Smooth muscle cell (in vitro differentiated cells): ENCODE data around the gene ACTRT1. TPM values are rescaled to one million over a fixed set of nuclear protein-coding genes. Genes with fewer than 3 reads are reported as not detected.

ENCODE experiments used
- DNase-seq: peaks from one replicate; lab custom pipeline; 2025; ENCODE audit not compliant: unreplicated experiment; lab: John Stamatoyannopoulos, UW
- H2AFZ ChIP-seq: fragments of 200-600 bp; sonication (generic); 2 replicates; pipeline ENCODE4 v1.6.0; 2016; ENCODE audit warnings: antibody characterized with exemption, low read depth, mild to moderate bottlenecking
- H3F3A ChIP-seq: fragments of 200-600 bp; sonication (generic); 2 replicates; pipeline ENCODE4 v1.6.0; 2017; ENCODE audit warnings: antibody characterized with exemption, low read depth
- H3K27ac ChIP-seq: fragments of 200-600 bp; sonication (generic); 2 replicates; pipeline ENCODE4 v1.5.1; 2016; ENCODE audit warnings: low read depth, mild to moderate bottlenecking
- H3K27me3 ChIP-seq: fragments of 200-600 bp; sonication (generic); 2 replicates; pipeline ENCODE4 v1.6.1; 2016; ENCODE audit warnings: low read depth, mild to moderate bottlenecking
- H3K36me3 ChIP-seq: fragments of 200-600 bp; sonication (generic); 2 replicates; pipeline ENCODE4 v1.5.1; 2016; ENCODE audit warnings: low read depth
- H3K4me1 ChIP-seq: fragments of 200-600 bp; sonication (generic); 2 replicates; pipeline ENCODE4 v1.5.1; 2016; ENCODE audit warnings: low read depth
- H3K4me2 ChIP-seq: fragments of 200-600 bp; sonication (generic); 2 replicates; pipeline ENCODE4 v1.6.0; 2016; ENCODE audit warnings: mild to moderate bottlenecking
- H3K4me3 ChIP-seq: fragments of 200-600 bp; sonication (generic); 2 replicates; pipeline ENCODE4 v1.5.1; 2016; ENCODE audit warnings: mild to moderate bottlenecking
- H3K79me2 ChIP-seq: fragments of 200-600 bp; sonication (generic); 2 replicates; pipeline ENCODE4 v1.6.0; 2016; ENCODE audit warnings: low read depth, mild to moderate bottlenecking
- H3K9ac ChIP-seq: fragments of 200-600 bp; sonication (generic); 2 replicates; pipeline ENCODE4 v1.6.0; 2016; ENCODE audit warnings: low read depth
- H3K9me3 ChIP-seq: fragments of 200-600 bp; sonication (generic); replicated peaks from 2 replicates; pipeline ENCODE4 v1.5.1; 2016; ENCODE audit warnings: low read depth
- H4K20me1 ChIP-seq: fragments of 200-600 bp; sonication (generic); 2 replicates; pipeline ENCODE4 v1.6.0; 2016; ENCODE audit warnings: low read depth
- WGBS: methylation state at CpG from one replicate; pipeline ENCODE4 v1.1.7; 2016; ENCODE audit warnings: low lambda C conversion rate; 5-methylcytosine and 5-hydroxymethylcytosine counted together
- polyA plus RNA-seq: library from polyadenylated mRNA; unstranded; fragments of >200 nt; fragmentation: Nextera tagmentation; extraction: Ambion mirVana; gene quantifications from 2 replicates; pipeline ENCODE4 v1.2.1, GENCODE V29; 2016
- total RNA-seq: library from RNA; depleted of rRNA; stranded (reverse); fragments of >200 nt; gene quantifications from 2 replicates; pipeline ENCODE4 v1.2.3, GENCODE V29; 2014
- TF ChIP-seq, protein P1 (sequence below): fragments of 200-600 bp; sonication (generic); IDR thresholded peaks from 2 replicates; pipeline ENCODE4 v1.5.1; 2017; ENCODE audit warnings: borderline replicate concordance, mild to moderate bottlenecking, antibody characterized with exemption; ENCODE audit not compliant: insufficient read depth, poor library complexity, severe bottlenecking

Gene ACTRT1
- total and polyA plus RNA-seq, 2 experiments from 2014 or later, result not detected

- Histone ChIP-seq H2AFZ (no peak overlapping the region), H3K9me3 (no peaks in the 10 kb centered on the region), H4K20me1 (no peaks in the 10 kb centered on the region), H3K27me3 (no peaks in the 10 kb centered on the region), H3K36me3 (no peaks in the 10 kb centered on the region), H3K27ac (no peak overlapping the region), H3K9ac (no peak overlapping the region), H3K4me3 (no peak overlapping the region), H3K4me1 (no peaks in the 10 kb centered on the region), H3F3A (no peaks in the 10 kb centered on the region), H3K79me2 (no peaks in the 10 kb centered on the region), H3K4me2 (no peak overlapping the region)
- DNase-seq, result no peak
- TF ChIP-seq, protein P1, sequence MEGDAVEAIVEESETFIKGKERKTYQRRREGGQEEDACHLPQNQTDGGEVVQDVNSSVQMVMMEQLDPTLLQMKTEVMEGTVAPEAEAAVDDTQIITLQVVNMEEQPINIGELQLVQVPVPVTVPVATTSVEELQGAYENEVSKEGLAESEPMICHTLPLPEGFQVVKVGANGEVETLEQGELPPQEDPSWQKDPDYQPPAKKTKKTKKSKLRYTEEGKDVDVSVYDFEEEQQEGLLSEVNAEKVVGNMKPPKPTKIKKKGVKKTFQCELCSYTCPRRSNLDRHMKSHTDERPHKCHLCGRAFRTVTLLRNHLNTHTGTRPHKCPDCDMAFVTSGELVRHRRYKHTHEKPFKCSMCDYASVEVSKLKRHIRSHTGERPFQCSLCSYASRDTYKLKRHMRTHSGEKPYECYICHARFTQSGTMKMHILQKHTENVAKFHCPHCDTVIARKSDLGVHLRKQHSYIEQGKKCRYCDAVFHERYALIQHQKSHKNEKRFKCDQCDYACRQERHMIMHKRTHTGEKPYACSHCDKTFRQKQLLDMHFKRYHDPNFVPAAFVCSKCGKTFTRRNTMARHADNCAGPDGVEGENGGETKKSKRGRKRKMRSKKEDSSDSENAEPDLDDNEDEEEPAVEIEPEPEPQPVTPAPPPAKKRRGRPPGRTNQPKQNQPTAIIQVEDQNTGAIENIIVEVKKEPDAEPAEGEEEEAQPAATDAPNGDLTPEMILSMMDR, result no peak
Measured at GRCh38 chrX:128035318-128035717, 16.9 kb downstream of the ACTRT1 start.

- Histone ChIP-seq H3K4me1 (no peaks in the 10 kb centered on the region), H3K9me3 (no peaks in the 10 kb centered on the region), H3K27ac (peak overlapping the region; percentile 56), H3K36me3 (no peaks in the 10 kb centered on the region), H3K4me2 (no peak overlapping the region), H3K9ac (no peak overlapping the region), H4K20me1 (no peaks in the 10 kb centered on the region), H3F3A (no peaks in the 10 kb centered on the region), H3K4me3 (no peak overlapping the region), H3K79me2 (no peaks in the 10 kb centered on the region), H3K27me3 (no peaks in the 10 kb centered on the region), H2AFZ (no peak overlapping the region)
- TF ChIP-seq, protein P1, result no peak
- 85% methylated on average over 1 of the region's 1 CpG for WGBS
- DNase-seq, result no peak
Measured at GRCh38 chrX:128021566-128021965, 30.6 kb downstream of the ACTRT1 start.

DNA sequence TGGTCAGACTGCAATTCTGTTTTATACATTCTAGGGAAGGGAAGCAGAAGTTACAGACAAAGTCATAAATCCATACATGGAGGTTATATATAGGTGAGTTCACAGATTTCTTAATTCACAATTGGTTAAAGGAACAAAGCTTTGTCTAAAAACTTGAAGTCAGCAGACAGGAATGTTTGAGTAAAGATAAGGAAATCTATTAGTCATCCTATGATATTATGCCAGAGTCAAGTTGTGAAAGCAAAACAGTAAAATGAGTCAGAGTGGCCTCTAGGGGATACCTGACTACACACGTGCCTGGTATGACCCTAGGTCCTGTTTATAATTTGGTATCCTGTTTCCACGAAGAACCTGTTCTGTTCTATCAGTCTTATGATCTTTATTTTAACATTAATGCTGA lies 31.5 kb downstream of the ACTRT1 start:
- WGBS, result 25% methylated on average over 2 of the region's 2 CpGs
- Histone ChIP-seq H3K4me2 (no peak overlapping the region), H3K9me3 (no peaks in the 10 kb centered on the region), H3F3A (no peaks in the 10 kb centered on the region), H3K36me3 (no peaks in the 10 kb centered on the region), H4K20me1 (no peaks in the 10 kb centered on the region), H3K79me2 (no peaks in the 10 kb centered on the region), H3K27me3 (no peaks in the 10 kb centered on the region), H3K4me1 (no peaks in the 10 kb centered on the region), H3K9ac (no peak overlapping the region), H3K27ac (peak overlapping the region; percentile 56), H3K4me3 (no peak overlapping the region), H2AFZ (no peak overlapping the region)
- no peak for DNase-seq
- TF ChIP-seq, protein P1, result no peak

DNA sequence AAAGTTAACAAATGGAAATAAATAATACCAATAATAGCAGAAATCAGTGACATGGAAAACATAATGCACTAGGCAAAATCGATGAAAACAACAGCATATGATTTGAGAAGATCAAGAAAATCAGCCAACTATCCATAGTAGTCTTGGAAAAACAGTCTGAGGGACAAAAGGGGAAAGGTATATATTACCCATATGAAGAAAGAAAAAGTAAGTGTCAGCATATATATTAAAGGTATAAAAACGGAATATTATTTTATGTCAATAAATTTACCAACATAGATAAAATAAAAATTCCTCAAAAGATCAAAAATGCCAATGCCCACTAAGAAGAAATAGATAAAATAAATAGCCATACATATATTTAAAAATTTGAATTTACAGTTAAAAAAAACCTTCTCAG lies 33.0 kb downstream of the ACTRT1 start:
- no peak overlapping the region for H3K27ac ChIP-seq
- no peaks in the 10 kb centered on the region for H4K20me1 ChIP-seq
- no peaks in the 10 kb centered on the region for H3K79me2 ChIP-seq
- H3K27me3 ChIP-seq, result no peaks in the 10 kb centered on the region
- H3K4me2 ChIP-seq, result no peak overlapping the region
- H3K9ac ChIP-seq, result no peak overlapping the region
- no peak for DNase-seq
- TF ChIP-seq, protein P1, result no peak
- H3K36me3 ChIP-seq, result no peaks in the 10 kb centered on the region
- H3K4me3 ChIP-seq, result no peak overlapping the region
- H3K9me3 ChIP-seq, result no peaks in the 10 kb centered on the region
- no peaks in the 10 kb centered on the region for H3K4me1 ChIP-seq
- H3F3A ChIP-seq, result no peaks in the 10 kb centered on the region
- no peak overlapping the region for H2AFZ ChIP-seq
- 56% methylated on average over 2 of the region's 2 CpGs for WGBS
